Stimulated activated CD4-positive, alpha-beta T cell treated with anti-CD3 and anti-CD28 coated beads, Interleukin-12 subunit alpha, Interleukin-12 subunit beta, amount 100 ng/mL, for 4 hours (primary cell): ENCODE measurements around the gene KAZN.

Source experiments
- DNase-seq: peaks from one replicate; pipeline ENCODE4 v3.0.0-alpha.2; 2020

The KAZN gene

GRCh38 chr1:14999441-14999840, 401.0 kb downstream of the KAZN start:
- DNase-seq: no peak

- no peak for DNase-seq
These were observed 401.5 kb downstream of the KAZN start for GRCh38 chr1:15000030-15000429.

- no peak for DNase-seq
These were observed 402.2 kb downstream of the KAZN start for GRCh38 chr1:15000671-15001070.

- no peak for DNase-seq
These were observed 402.9 kb downstream of the KAZN start for GRCh38 chr1:15001317-15001915.

- no peak for DNase-seq
These were observed 403.8 kb downstream of the KAZN start for GRCh38 chr1:15002325-15002724.

- DNase-seq: no peak
These were observed 405.9 kb downstream of the KAZN start for GRCh38 chr1:15004396-15004795.

- no peak for DNase-seq
These were observed 406.6 kb downstream of the KAZN start for GRCh38 chr1:15005116-15005515.

- no peak for DNase-seq
These were observed 408.9 kb downstream of the KAZN start for GRCh38 chr1:15007368-15007767.

- DNase-seq: no peak
These were observed 409.4 kb downstream of the KAZN start for GRCh38 chr1:15007842-15008241.

- DNase-seq: no peak
These were observed 410.6 kb downstream of the KAZN start for GRCh38 chr1:15008783-15009729.

- DNase-seq: no peak
These were observed 412.7 kb downstream of the KAZN start for GRCh38 chr1:15011160-15011559.

GRCh38 chr1:15011661-15012060, 413.2 kb downstream of the KAZN start:
- no peak for DNase-seq

GRCh38 chr1:15012822-15013221, 414.3 kb downstream of the KAZN start:
- no peak for DNase-seq

- DNase-seq: no peak
These were observed 415.3 kb downstream of the KAZN start for GRCh38 chr1:15013767-15014166.

- no peak for DNase-seq
These were observed 416.0 kb downstream of the KAZN start for GRCh38 chr1:15014516-15014915.

GRCh38 chr1:15016001-15016400, 417.5 kb downstream of the KAZN start:
- no peak for DNase-seq

- DNase-seq: no peak
These were observed 418.0 kb downstream of the KAZN start for GRCh38 chr1:15016526-15016925.

GRCh38 chr1:15017120-15017519, 418.6 kb downstream of the KAZN start:
- no peak for DNase-seq

GRCh38 chr1:15018767-15019166, 420.3 kb downstream of the KAZN start:
- no peak for DNase-seq

GRCh38 chr1:15020943-15021745, 422.7 kb downstream of the KAZN start:
- DNase-seq: no peak

GRCh38 chr1:15022048-15022447, 423.6 kb downstream of the KAZN start:
- DNase-seq: no peak

- DNase-seq: no peak
These were observed 424.7 kb downstream of the KAZN start for GRCh38 chr1:15023205-15023604.

GRCh38 chr1:15023976-15024375, 425.5 kb downstream of the KAZN start:
- DNase-seq: no peak

- no peak for DNase-seq
These were observed 427.6 kb downstream of the KAZN start for GRCh38 chr1:15026117-15026489.
